ENCODE data around the gene CCM2. TPM values are rescaled to one million over a fixed set of nuclear protein-coding genes. Genes with fewer than 3 reads are reported as not detected.

The CCM2 gene
- total RNA-seq, 1 donor from 2014 or later = 34.1 TPM

DNA sequence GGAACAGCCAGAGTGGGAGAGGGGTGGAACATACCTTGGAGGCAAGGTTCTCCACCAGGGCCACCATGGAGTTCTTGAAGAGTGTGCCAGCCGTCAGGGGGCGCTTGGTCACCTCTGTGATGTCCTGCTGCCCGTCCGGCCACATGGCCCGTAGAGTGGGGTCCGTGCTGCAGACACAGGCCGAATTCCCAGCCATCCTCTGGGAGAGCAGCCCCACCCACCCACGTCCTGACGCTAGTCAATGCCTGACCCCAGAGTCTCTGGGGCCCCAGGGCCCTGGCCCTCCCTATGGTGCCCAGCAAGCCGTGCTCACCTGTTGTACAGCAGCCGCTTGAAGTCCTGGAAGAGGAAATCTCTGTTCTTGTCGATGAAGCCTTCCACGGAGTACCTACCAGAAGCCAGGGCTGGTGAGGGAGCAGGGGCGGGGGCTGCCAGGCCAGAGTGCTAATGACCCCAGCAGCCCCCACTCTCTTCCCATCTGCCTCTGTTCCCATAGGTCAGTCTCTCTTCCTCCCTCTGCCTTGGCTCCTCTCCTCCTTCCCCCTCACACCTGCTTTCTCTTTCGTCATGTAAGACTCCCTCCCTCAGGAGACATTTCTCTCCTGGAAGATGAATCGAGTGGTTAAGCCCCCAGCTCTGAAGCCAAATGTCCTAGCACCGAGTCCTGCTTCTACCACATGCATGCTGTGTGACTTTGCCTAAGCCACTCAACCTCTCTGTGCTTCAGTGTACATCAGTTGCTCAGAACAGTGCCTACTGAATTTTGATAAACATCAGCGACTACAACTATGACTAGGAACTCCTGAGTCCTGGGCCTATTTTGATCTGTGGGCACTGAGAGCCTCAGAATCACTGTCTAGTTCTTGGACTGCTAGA, 32.2 kb upstream of the CCM2 start:
- DNase-seq (ENCODE audit: low spot score in 2 of 2, unreplicated experiment in 2 of 2) = no peak
- Mint-ChIP-seq H3K27ac (no peak overlapping the region), H3K27me3 (ENCODE audit: low read depth) (peaks cover 3% of the 10 kb centered on the region), H3K4me1 (no peaks in the 10 kb centered on the region), H3K9me3 (no peaks in the 10 kb centered on the region), H3K36me3 (no peaks in the 10 kb centered on the region), H3K4me3 (no peak overlapping the region)
- TF ChIP-seq, protein P1, sequence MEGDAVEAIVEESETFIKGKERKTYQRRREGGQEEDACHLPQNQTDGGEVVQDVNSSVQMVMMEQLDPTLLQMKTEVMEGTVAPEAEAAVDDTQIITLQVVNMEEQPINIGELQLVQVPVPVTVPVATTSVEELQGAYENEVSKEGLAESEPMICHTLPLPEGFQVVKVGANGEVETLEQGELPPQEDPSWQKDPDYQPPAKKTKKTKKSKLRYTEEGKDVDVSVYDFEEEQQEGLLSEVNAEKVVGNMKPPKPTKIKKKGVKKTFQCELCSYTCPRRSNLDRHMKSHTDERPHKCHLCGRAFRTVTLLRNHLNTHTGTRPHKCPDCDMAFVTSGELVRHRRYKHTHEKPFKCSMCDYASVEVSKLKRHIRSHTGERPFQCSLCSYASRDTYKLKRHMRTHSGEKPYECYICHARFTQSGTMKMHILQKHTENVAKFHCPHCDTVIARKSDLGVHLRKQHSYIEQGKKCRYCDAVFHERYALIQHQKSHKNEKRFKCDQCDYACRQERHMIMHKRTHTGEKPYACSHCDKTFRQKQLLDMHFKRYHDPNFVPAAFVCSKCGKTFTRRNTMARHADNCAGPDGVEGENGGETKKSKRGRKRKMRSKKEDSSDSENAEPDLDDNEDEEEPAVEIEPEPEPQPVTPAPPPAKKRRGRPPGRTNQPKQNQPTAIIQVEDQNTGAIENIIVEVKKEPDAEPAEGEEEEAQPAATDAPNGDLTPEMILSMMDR (IDR thresholded peaks at IDR 0.05; ENCODE audit: unreplicated experiment) = no peak

DNA sequence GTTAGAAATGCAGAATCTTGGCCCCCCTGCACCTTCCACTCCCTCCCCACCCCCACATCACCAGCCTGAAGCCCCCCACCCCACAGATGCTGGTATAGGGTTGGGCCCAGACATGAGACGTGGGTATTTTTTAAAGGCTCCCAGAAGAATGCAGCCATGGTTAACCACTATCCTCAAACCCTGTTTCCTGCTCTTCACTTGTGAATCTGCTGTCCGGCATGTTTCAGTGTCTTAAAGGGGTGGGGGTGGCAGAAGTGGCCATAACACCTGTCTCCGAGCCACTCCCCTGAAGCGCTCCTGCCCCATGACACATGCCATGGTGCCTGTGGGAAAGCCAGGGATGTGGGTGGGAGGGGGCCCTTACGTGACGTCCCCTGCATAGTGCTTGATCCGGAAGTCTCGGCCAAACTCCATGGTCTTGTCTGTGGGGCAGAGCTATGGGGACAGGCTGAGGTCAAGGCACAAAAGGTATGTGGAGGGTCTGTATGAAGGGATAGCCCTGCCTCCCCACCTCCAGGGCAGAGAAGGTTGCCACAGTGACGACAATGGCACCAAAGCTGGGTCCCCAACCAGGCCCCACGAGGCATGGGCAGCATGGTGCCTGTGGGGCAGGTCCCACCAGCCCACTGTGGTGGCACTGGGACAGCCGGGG, 30.8 kb upstream of the CCM2 start:
- no peak for DNase-seq (ENCODE audit: low spot score in 2 of 2, unreplicated experiment in 2 of 2)
- no peaks in the 10 kb centered on the region for H3K9me3 Mint-ChIP-seq
- no peaks in the 10 kb centered on the region for H3K36me3 Mint-ChIP-seq
- H3K4me3 Mint-ChIP-seq = no peak overlapping the region
- H3K27me3 Mint-ChIP-seq (ENCODE audit: low read depth) = no peaks in the 10 kb centered on the region
- TF ChIP-seq, protein P1 (IDR thresholded peaks at IDR 0.05; ENCODE audit: unreplicated experiment) = no peak
- no peaks in the 10 kb centered on the region for H3K4me1 Mint-ChIP-seq
- no peak overlapping the region for H3K27ac Mint-ChIP-seq

DNA sequence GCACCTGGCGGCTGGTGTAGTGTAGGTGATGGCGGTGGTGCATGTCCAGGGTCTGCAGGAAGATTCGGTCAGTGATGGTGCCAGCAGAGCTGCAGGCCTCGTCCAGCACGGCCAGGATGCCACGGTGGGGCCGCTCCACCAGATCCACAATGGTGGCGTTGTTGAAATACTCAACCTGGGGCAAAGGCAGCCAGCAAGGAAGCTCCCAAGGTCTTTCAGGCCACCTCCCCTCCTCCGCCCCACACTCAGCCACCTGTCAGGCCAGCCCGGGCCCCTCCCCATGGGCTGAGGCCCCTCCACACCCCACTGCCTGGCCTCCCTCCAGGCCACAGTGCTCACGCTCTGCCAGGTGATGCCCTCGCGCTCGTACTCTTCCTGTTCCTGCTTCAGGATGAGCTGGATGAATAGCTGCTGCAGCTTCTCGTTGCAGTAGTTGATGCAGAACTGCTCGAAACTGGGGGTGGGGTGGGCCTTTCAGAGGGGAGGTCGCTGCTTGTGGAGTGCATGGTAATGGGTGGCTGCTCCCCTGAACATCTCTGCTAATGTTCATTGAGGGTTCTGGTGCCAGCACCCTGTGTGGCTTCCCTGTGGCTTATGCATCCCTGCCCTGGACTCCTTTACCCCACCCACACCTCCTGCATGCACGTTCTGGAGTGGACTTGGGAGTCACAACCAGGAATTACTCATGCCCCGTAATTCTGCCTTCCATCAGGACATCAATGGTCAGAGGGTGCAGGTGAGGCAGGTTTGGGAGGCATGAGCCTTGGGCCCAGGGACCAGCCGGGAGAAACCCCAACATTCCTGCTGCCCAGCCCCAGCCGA, 30.1 kb upstream of the CCM2 start:
- no peak for DNase-seq (ENCODE audit: low spot score in 2 of 2, unreplicated experiment in 2 of 2)
- Mint-ChIP-seq H3K27me3 (ENCODE audit: low read depth) (no peaks in the 10 kb centered on the region), H3K27ac (no peak overlapping the region), H3K36me3 (no peaks in the 10 kb centered on the region), H3K4me3 (no peak overlapping the region), H3K4me1 (no peaks in the 10 kb centered on the region), H3K9me3 (no peaks in the 10 kb centered on the region)
- TF ChIP-seq, protein P1 (IDR thresholded peaks at IDR 0.05; ENCODE audit: unreplicated experiment) = no peak

DNA sequence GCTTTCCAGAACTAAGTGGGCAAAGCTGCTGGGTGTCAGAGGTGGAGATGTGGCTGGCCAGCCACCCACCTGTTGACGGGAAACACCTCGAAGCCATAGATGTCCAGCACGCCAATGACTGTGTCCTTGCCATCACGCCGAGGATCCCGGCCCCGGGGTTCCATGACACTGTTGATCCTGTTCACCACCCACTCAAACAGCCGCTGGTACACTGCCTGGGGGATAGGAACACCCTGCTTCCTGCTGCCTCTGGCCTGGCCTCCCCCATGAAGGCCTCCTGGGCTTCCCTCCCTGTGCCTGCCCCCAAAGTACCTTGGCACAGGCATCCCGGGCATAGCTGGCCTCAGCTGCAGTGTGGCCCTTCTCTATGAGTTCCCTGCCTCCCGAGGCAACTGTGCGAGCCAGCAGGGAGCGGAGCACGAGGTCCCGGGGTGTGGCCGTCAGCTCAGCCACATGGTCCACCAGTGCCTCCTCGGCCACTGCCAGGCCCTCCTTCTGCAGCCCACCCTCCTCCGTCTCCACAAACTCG, 29.4 kb upstream of the CCM2 start:
- TF ChIP-seq, protein P1 (IDR thresholded peaks at IDR 0.05; ENCODE audit: unreplicated experiment) = no peak
- Mint-ChIP-seq H3K27me3 (ENCODE audit: low read depth) (no peaks in the 10 kb centered on the region), H3K9me3 (no peaks in the 10 kb centered on the region), H3K36me3 (no peaks in the 10 kb centered on the region), H3K4me3 (no peak overlapping the region), H3K4me1 (no peaks in the 10 kb centered on the region), H3K27ac (no peak overlapping the region)
- no peak for DNase-seq (ENCODE audit: low spot score in 2 of 2, unreplicated experiment in 2 of 2)

DNA sequence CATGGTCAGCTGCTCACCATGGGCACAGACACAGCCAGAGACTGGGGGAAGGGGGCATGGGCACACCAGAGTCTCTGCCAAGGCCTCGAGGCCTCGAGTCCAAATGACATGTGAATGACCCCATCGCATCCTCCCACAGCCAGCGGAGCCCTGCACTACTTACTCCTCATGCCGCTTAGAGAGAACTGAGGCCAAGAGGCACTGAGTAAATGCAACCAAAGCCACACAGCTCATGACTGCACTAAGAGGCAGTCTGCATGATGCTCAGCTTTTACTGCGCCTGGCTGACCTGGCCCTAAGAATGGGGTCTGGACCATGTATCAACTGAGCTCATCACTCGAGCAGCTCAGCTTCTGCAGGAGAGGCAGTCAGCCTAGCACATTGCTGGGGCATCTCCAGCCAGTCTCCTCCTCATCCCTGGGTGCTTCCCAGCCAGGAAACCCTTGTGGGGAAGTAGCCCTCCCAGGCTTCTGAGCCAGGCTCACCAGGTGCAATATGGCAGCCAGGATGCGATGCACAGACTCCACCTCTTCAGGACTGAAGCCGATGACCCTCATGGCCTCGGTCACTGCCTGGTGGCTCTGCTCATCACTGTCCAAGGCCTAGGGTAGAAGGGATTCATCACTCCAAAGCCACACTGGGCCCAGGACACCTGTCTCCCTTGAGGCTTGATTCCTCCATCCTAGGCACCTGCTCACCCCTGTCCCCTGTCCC, 28.7 kb upstream of the CCM2 start:
- Mint-ChIP-seq H3K9me3 (no peaks in the 10 kb centered on the region), H3K4me1 (no peaks in the 10 kb centered on the region), H3K36me3 (no peaks in the 10 kb centered on the region), H3K27ac (no peak overlapping the region), H3K4me3 (no peak overlapping the region), H3K27me3 (ENCODE audit: low read depth) (no peaks in the 10 kb centered on the region)
- TF ChIP-seq, protein P1 (IDR thresholded peaks at IDR 0.05; ENCODE audit: unreplicated experiment) = no peak
- DNase-seq (ENCODE audit: low spot score in 2 of 2, unreplicated experiment in 2 of 2) = no peak
